Neuronal stem cell (in vitro differentiated cells): ENCODE measurements around the gene POLR1G.
"Not testable (repeated sequence)": the region's sequence is repeated elsewhere in the genome, so short reads cannot be mapped to it uniquely, and the experiment has no call there.

Source experiments
- DNase-seq: peaks from one replicate; pipeline ENCODE4 v3.0.0-alpha.2; 2013; ENCODE audit warnings: low spot score
- H2AFZ ChIP-seq: one replicate; pipeline ENCODE4 v1.6.1; 2013; ENCODE audit warnings: mild to moderate bottlenecking, low read length, inconsistent platforms
- H2AK5ac ChIP-seq: 2 replicates; pipeline ENCODE4 v1.6.1; 2013; ENCODE audit warnings: low read depth, mild to moderate bottlenecking, inconsistent platforms, low read length, moderate library complexity, mixed read lengths
- H2BK120ac ChIP-seq: 2 replicates; pipeline ENCODE4 v1.6.1; 2013; ENCODE audit warnings: low read depth, mild to moderate bottlenecking, inconsistent platforms, low read length, moderate library complexity, mixed read lengths
- H2BK12ac ChIP-seq: one replicate; pipeline ENCODE4 v1.6.1; 2013; ENCODE audit warnings: low read length, inconsistent platforms
- H2BK15ac ChIP-seq: 2 replicates; pipeline ENCODE4 v1.6.1; 2013; ENCODE audit warnings: mild to moderate bottlenecking, low read length, inconsistent platforms, mixed read lengths
- H2BK5ac ChIP-seq: one replicate; pipeline ENCODE4 v1.6.1; 2013; ENCODE audit warnings: inconsistent platforms, mild to moderate bottlenecking, low read length, moderate library complexity
- H3K14ac ChIP-seq: one replicate; pipeline ENCODE4 v1.6.1; 2013; ENCODE audit warnings: low read length, inconsistent platforms
- H3K18ac ChIP-seq: 2 replicates; pipeline ENCODE4 v1.6.1; 2013; ENCODE audit warnings: low read length, inconsistent platforms
- H3K23ac ChIP-seq: 2 replicates; pipeline ENCODE4 v1.6.1; 2013; ENCODE audit warnings: low read depth, mild to moderate bottlenecking, mixed read lengths, low read length, inconsistent platforms; ENCODE audit not compliant: poor library complexity
- H3K27ac ChIP-seq: replicated peaks from 3 replicates; pipeline ENCODE4 v1.5.1; 2013; ENCODE audit warnings: low read length, inconsistent platforms
- H3K27me3 ChIP-seq, 3 experiments: 2 replicates each; pipeline ENCODE4 v1.6.1; 2013; ENCODE audit warnings: low read length in 3 of 3, mild to moderate bottlenecking in 2 of 3, inconsistent platforms in 1 of 3, low read depth in 1 of 3, mixed read lengths in 1 of 3, moderate library complexity in 1 of 3; ENCODE audit not compliant: control insufficient read depth in 3 of 3, insufficient read depth in 3 of 3
- H3K36me3 ChIP-seq, 2 donors: replicated peaks in 1 of 2; 2 replicates each; pipeline ENCODE4 v1.6.1; 2013; ENCODE audit warnings: low read length in 2 of 2; ENCODE audit not compliant: control insufficient read depth in 2 of 2, insufficient read depth in 2 of 2
- H3K4ac ChIP-seq: 2 replicates; pipeline ENCODE4 v1.6.1; 2013; ENCODE audit warnings: inconsistent platforms, mild to moderate bottlenecking, low read length, moderate library complexity
- H3K4me1 ChIP-seq, 2 donors: 1 replicate in 1 of 2; 2 replicates in 1 of 2; pipeline ENCODE4 v1.6.1; 2013; ENCODE audit warnings: low read length in 2 of 2, low read depth in 1 of 2; ENCODE audit not compliant: control insufficient read depth in 2 of 2, insufficient read depth in 1 of 2
- H3K4me2 ChIP-seq: one replicate; pipeline ENCODE4 v1.6.1; 2013; ENCODE audit warnings: mild to moderate bottlenecking, low read length, inconsistent platforms; ENCODE audit not compliant: insufficient read depth, poor library complexity, severe bottlenecking
- H3K4me3 ChIP-seq, 2 donors: 2 replicates each; pipeline ENCODE4 v1.5.1; 2013; ENCODE audit warnings: low read length in 2 of 2, mild to moderate bottlenecking in 2 of 2, inconsistent platforms in 1 of 2, moderate library complexity in 1 of 2
- H3K79me1 ChIP-seq: one replicate; pipeline ENCODE4 v1.6.1; 2013; ENCODE audit warnings: low read depth, mild to moderate bottlenecking, inconsistent platforms, low read length, moderate library complexity
- H3K9ac ChIP-seq: one replicate; pipeline ENCODE4 v1.6.1; 2013; ENCODE audit warnings: mild to moderate bottlenecking, low read depth, low read length, inconsistent platforms; ENCODE audit not compliant: poor library complexity
- H3K9me3 ChIP-seq, 2 donors: replicated peaks in 1 of 2; 2 replicates each; pipeline versions ENCODE3 to v1.6.1; 2013; ENCODE audit warnings: low read length in 2 of 2, mild to moderate bottlenecking in 2 of 2, inconsistent platforms in 1 of 2, low read depth in 1 of 2, mixed read lengths in 1 of 2, moderate library complexity in 1 of 2; ENCODE audit not compliant: control insufficient read depth in 2 of 2, insufficient read depth in 1 of 2
- H4K8ac ChIP-seq: one replicate; pipeline ENCODE4 v1.6.1; 2013; ENCODE audit warnings: low read depth, mild to moderate bottlenecking, inconsistent platforms, low read length, moderate library complexity
- H4K91ac ChIP-seq: one replicate; pipeline ENCODE4 v1.6.1; 2013; ENCODE audit warnings: low read length, low read depth, mild to moderate bottlenecking, inconsistent platforms; ENCODE audit not compliant: poor library complexity
- WGBS, 2 donors: extraction: QIAGEN DNeasy Blood & Tissue Kit; methylation state at CpG; one replicate each; pipeline ENCODE4 v1.1.7; 2013; ENCODE audit warnings: missing lambda C conversion rate in 2 of 2, mixed read lengths in 1 of 2; ENCODE audit not compliant: insufficient read length in 2 of 2, insufficient replicate concordance in 1 of 2; ENCODE audit errors: extremely low coverage in 2 of 2; 5-methylcytosine and 5-hydroxymethylcytosine counted together

POLR1G gene

GRCh38 chr19:45424191-45425058 lies 18.0 kb downstream of the POLR1G start:
- Histone ChIP-seq H3K4me1 (peaks cover 6 to 10% of the 10 kb centered on the region in 2 donors), H4K91ac (no peak overlapping the region), H3K9me3 (no peaks in the 10 kb centered on the region), H2BK15ac (peak overlapping the region; percentile 15), H3K9ac (peak overlapping the region; percentile 93), H2AK5ac (no peak overlapping the region), H3K23ac (peak overlapping the region; percentile 75), H2BK12ac (peak overlapping the region; percentile 14), H2BK5ac (no peak overlapping the region), H3K36me3 (peaks cover 14 to 27% of the 10 kb centered on the region in 2 donors), H2BK120ac (no peak overlapping the region), H4K8ac (no peak overlapping the region), H2AFZ (peak overlapping the region; percentile 97), H3K27me3 (peaks cover 0 to 4% (median 0%) of the 10 kb centered on the region in 3 experiments), H3K18ac (peak overlapping the region; percentile 98), H3K27ac (peak overlapping the region; percentile 93), H3K4me3 (peak overlapping the region; percentile 82 to 87), H3K14ac (no peak overlapping the region), H3K4ac (no peak overlapping the region), H3K4me2 (peak overlapping the region; percentile 99), H3K79me1 (peaks cover 4% of the 10 kb centered on the region)
- DNase-seq, result no peak
- WGBS, 2 donors, result no CpG with 5 or more reads among the region's 24 CpGs

DNA sequence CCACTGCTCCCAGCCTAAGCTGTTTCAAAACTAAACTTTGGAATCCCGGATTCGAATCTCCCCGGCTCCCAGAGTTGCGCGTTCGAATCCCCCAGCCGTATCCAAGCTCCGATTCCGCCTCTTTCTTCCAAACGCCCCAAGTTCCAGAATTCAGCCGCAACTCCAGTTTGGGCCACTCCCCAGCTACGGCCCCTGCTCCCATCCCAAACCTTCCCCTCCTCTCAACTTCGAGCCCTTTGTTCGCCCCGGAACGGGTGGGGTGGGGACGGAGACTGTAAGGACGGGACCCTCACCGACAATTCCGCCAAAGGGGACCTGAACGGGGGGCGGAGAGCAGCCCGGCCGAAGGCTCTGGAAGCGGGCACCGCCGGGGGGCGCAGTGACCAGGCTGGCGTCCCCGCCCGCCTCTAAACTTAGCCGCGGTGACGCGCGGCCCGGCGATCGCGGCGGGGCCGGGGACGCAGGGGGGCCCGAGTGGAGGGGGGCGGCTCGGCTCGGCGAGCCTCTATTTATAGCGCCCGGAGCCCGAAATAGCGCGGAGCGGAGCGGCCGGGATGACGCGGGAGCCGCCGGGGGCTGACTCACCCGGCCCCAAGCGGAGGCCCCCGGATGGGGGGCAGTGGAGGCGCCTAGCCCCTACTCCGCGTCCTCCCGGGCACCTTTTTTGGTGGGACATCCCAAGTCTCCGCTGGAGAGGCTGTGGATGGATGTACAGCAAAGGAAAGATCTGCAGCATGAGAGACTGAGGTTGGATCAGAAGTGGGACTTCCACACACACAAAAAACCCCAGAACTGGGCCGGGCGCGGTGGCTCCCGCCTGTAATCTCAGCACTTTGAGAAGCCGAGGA lies 22.2 kb downstream of the POLR1G start:
- Histone ChIP-seq H4K8ac (no peak overlapping the region), H2BK15ac (peak overlapping the region; percentile 58), H3K27ac (no peak overlapping the region), H3K4me3 (peak overlapping the region; percentile 52 to 87), H4K91ac (no peak overlapping the region), H2BK120ac (peak overlapping the region; percentile 87), H3K4ac (no peak overlapping the region), H2AK5ac (no peak overlapping the region), H3K9me3 (no peaks in the 10 kb centered on the region), H3K18ac (peak overlapping the region; percentile 96), H3K79me1 (no peaks in the 10 kb centered on the region), H2AFZ (peak overlapping the region; percentile 96), H3K4me1 (peaks cover 3 to 5% of the 10 kb centered on the region in 2 donors), H3K36me3 (no peaks in the 10 kb centered on the region), H2BK5ac (peak overlapping the region; percentile 39), H3K14ac (no peak overlapping the region), H2BK12ac (no peak overlapping the region), H3K23ac (peak overlapping the region; percentile 89), H3K27me3 (peaks cover 0 to 4% (median 0%) of the 10 kb centered on the region in 3 experiments), H3K4me2 (peak overlapping the region; percentile 83), H3K9ac (no peak overlapping the region)
- no peak for DNase-seq
- no CpG with 5 or more reads among the region's 73 CpGs for WGBS, 2 donors

DNA sequence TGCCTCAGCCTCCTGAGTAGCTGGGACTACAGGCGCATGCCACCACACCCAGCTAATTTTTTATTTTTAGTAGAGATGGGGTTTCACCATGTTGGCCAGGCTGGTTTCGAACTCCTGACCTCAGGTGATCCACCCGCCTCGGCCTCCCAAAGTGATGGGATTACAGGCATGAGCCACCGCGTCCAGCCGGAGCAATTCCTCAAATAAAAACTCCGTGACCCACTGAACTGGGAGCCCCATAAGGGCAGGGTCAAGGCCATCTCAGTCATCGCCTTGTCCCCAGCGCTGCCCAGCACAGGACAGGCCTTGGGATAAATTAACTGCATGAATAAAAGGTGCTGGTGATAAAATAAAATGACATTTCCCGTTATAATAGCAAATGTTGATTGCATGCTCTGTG lies 23.5 kb downstream of the POLR1G start:
- H2BK12ac ChIP-seq, H3K23ac ChIP-seq, H3K14ac ChIP-seq, H3K4ac ChIP-seq, H3K9ac ChIP-seq, H2AK5ac ChIP-seq, H2AFZ ChIP-seq, H2BK120ac ChIP-seq, H3K4me2 ChIP-seq, H4K8ac ChIP-seq, H3K36me3 ChIP-seq, H3K27ac ChIP-seq, H3K79me1 ChIP-seq, H3K4me1 ChIP-seq, DNase-seq, H3K27me3 ChIP-seq, H3K18ac ChIP-seq, H4K91ac ChIP-seq, H2BK5ac ChIP-seq, H3K4me3 ChIP-seq, H2BK15ac ChIP-seq, H3K9me3 ChIP-seq: not testable (repeated sequence)
- whole genome bisulfite sequencing, 2 donors, result no CpG with 5 or more reads among the region's 11 CpGs

- H3K4me3 ChIP-seq, DNase-seq, H3K27ac ChIP-seq, H3K4me2 ChIP-seq, H2BK12ac ChIP-seq, H3K36me3 ChIP-seq, H2AK5ac ChIP-seq, H3K4ac ChIP-seq, H2BK5ac ChIP-seq, H4K91ac ChIP-seq, H3K9me3 ChIP-seq, H3K27me3 ChIP-seq, H4K8ac ChIP-seq, H3K14ac ChIP-seq, H3K23ac ChIP-seq, H3K79me1 ChIP-seq, H3K4me1 ChIP-seq, H2BK120ac ChIP-seq, H3K9ac ChIP-seq, H2BK15ac ChIP-seq, H3K18ac ChIP-seq, H2AFZ ChIP-seq: not testable (repeated sequence)
- WGBS, 2 donors, result no CpG with 5 or more reads among the region's 9 CpGs
Observed at GRCh38 chr19:45431008-45431407, 24.6 kb downstream of the POLR1G start.
